NCI-H1694 treated with DMSO at 0.1 percent for 48 hours (cell line): Measurements from ENCODE around the gene TYRO3.
"Not testable (repeated sequence)": the region's sequence is repeated elsewhere in the genome, so short reads cannot be mapped to it uniquely, and the experiment has no call there.

Experiments used
- DNase-seq: peaks from one replicate; lab custom pipeline; 2025; lab: John Stamatoyannopoulos, UW

Gene TYRO3

DNA sequence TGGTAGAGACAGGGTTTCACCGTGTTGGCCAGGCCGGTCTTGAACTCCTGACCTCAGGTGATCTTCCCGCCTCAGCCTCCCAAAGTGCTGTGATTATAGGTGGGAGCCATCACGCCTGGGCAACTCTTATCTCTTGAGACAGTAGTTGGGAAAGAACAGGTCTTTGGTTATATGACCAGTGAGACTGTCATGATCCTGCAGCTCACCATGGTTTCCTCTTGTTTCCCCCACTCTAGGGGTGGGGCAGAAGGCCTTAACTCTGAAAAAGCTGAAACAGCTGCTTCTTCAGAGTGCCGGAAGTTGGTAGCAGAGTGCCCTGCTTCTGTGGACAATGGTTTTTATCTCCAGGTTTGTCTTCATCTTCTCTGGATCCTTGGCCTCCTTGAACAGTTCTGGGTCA is 4.7 kb upstream of the TYRO3 start:
- DNase-seq: no peak

DNA sequence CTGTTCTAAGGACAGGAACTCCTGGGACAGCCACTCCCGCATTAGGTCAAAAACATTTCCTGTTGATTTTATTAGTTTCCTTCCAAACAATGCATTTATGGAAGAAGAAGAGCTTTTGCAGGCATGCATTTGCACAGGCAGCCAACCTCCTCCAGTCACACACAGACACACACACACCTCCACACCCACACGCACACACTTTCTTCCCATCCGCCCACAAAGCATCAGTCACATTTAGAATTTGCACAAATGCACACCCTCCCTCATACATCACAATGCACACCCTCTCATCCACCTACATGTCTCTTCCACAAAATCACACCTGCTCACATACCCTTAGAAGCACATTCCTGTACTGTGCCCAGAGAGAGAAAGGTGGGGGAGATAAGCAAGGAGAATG is 4.1 kb upstream of the TYRO3 start:
- no peak for DNase-seq

- DNase-seq: no peak
Measured at GRCh38 chr15:41556677-41557076, 2.3 kb upstream of the TYRO3 start.

DNA sequence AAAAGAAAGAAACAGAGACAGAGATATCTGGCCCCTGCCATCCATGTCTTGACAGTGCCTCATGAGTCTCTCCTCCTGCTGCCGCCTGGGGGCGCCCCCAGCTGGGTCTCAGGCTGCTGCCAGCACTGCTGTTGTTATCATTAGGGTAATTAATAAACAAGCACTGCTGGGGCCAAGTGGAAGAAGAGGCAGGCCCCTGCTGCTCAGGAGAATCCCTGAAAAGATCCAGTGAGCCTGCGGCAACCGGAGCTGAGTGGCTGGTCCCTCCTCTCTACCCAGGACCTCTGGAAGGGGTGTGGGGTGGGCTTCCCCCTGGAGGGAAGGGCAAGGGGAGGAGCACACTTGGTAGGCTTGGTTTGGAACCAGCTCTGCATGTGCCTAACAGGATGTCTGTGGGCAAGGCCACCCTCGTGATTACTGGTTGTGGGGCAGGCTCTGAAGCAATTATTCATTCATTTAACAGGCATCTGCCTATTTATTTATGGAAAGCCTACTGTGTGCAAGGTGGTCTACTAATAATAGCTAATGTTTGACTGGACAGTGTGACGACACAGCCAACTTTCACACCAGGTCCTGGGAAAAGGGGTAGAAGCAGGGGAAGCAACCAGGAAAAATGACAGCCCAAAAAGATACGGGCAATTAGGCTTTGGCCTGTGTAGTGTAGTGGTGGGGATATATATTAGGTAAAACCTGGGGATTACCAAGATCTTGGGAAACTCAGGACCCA is 1.2 kb upstream of the TYRO3 start:
- peak; percentile 65 for DNase-seq

GRCh38 chr15:41559239-41559782 is 299 bp downstream of the TYRO3 start:
- no peak for DNase-seq

DNA sequence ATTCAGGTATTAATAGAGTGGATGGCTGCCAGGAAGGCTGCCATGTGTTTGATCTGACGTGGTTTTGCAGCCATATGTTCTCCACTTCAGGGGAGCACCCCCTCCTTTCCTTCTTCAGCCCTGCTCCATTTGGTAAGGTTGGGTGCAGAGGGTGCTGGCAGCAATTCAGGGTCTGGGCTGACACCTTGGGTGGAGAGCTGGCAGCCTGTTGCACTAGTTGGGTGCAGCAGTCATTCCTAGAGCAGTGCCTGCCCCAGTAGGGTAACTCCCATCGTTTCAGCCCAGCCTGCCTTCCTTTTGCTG is 1.5 kb downstream of the TYRO3 start:
- peak; percentile 30 for DNase-seq

GRCh38 chr15:41561104-41561776 is 2.2 kb downstream of the TYRO3 start:
- DNase-seq: no peak

GRCh38 chr15:41561777-41562145 is 2.7 kb downstream of the TYRO3 start:
- DNase-seq: no peak

GRCh38 chr15:41562244-41562643 is 3.2 kb downstream of the TYRO3 start:
- no peak for DNase-seq

DNA sequence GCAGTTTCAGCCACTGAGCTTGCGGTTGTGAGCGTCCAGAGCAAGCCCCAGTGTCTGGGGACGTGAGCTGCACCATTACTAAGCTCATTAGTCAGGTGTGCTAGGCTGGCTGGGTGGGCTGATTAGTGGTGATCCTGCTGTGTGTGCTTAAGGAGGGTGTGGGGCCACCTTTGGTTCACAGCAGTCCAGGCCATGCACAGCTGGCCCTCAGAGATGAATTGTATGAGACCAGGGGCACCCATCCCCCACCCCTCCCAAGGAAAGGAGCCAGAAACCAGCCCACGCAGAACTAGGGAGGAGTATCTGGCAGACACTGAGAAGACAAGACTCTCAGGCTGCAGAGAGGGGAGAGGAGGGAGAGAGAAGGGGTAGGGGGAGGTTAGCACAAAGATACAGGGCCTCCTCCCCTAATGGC is 3.8 kb downstream of the TYRO3 start:
- DNase-seq: no peak

- DNase-seq: no peak
Measured at GRCh38 chr15:41564286-41564959, 5.4 kb downstream of the TYRO3 start.

GRCh38 chr15:41564960-41565502 is 6.0 kb downstream of the TYRO3 start:
- DNase-seq: no peak

DNA sequence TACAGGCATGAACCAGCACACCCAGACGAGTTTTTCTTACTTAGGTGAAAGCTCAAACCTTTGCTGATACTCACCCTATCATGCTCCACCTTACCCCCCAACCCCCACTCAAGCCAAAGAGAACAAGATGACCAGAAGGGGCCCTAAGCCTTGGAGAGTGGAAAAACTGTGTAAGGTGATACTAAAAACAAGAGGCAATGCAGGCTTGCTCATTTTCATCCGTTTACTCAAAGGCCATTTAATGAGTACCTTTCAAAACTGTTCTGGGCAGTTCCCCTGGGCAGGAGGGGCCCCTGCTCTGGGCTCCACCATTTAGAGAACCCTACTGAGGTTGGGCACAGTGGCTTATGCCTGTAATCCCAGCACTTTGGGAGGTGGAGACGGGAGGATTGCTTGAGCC is 6.7 kb downstream of the TYRO3 start:
- DNase-seq: no peak

DNA sequence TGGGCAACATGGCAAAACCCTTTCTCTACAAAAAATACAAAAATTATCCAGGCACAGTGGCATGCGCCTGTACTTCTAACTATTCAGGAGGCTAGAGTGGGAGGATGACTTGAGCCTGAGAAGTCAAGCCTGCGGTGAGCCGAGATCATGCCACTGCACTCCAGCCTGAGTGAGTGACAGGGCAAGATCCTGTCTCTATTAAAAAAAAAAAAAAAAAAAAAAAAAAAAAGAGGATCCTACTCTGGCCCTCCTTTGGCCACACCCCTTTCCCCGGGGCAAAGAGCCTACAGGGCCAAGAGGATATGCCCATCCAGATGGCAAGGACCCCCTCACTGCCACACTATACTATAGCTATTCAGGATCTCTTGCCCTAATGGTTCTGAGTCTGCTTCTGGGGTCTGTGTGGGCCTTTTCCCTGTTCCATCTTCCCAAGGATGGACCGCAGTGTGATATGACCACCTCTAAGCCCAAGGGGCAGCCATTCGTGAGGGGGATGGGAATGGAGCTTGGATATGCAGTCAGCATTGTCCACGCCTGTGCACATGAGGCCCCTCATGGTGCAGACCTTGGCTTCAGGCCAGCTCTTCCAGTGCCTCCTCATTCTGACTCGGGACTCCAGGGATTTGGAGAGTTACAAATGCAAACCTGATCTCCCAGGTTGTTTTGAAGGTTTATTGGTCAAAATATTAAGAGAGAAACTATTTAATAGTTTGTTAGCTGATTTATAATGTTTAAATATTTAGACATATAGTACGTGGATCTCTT is 7.3 kb downstream of the TYRO3 start:
- no peak for DNase-seq

DNA sequence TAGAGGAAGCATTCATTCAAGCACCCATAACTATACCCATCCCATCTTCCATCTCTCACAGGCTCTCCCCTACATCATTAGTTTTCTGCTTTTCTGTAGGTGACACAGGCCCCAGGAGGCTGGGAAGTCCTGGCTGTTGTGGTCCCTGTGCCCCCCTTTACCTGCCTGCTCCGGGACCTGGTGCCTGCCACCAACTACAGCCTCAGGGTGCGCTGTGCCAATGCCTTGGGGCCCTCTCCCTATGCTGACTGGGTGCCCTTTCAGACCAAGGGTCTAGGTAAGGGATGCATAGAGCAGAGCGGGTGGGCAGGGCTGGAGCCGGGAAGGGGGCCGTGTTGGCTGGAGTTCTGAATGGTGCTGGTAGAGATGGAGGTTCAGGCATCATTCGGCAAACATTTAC is 8.2 kb downstream of the TYRO3 start:
- no peak for DNase-seq

DNA sequence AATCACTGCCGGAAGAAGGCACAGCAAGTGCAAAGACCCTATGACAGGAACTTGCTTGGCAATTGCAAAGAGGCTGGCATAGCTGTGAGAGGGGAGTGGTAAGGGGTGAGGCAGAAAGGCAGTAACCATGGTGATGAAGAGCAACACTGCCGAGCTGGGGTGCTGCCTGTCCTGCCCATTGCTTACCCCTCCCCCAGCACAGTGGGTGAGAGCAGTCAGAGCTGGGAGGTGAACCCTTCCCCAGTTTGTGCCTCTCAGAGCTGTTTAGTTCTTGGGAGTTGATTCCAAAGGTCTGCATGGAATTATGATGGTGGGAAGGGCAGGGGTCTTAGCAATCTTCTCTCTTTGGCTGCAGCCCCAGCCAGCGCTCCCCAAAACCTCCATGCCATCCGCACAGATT is 8.8 kb downstream of the TYRO3 start:
- no peak for DNase-seq

DNA sequence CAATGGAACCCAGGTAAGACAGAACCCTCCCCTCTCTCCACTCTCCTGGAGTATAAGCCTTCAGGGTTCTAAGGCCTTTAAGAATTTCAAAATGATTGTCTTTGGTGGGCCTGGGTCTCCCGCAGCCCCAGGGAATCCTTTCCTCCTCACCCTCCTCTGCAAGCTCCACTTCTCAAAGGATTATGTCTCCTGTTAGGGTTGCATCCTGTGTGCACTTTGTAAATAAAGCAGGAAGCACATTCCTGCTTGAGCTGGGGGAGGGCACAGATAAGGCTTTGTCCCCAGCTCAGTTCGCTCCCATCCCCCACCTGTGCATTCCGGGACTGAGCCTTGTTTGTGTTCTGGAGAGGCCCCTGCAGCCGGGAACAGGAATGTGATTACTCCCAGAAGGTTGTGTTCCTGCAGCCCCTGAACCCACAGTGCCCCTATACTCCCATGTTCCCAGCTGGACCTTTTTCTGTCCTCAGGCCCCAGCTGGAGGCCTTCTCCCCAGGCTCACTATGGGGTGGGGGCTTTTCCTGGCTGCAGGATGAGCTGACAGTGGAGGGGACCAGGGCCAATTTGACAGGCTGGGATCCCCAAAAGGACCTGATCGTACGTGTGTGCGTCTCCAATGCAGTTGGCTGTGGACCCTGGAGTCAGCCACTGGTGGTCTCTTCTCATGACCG is 9.5 kb downstream of the TYRO3 start:
- DNase-seq: no peak

DNA sequence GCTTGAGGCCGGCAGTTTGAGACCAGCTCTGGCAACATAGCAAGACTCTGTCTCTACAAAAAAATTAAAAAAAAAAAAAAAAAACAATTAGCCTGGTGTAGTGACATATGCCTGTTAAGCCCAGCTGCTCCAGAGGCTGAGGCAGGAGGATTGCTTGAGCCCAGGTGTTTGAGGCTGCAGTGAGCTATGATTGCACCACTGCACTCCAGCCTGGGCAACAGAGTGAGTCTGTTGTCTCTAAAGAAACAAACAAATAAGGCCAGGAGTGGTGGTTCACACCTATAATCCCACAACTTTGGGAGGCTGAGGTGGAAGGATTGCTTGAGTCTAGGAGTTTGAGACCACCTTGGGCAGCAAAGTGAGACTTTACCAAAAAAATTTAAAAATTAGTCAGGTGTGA is 10.2 kb downstream of the TYRO3 start:
- not testable (repeated sequence) for DNase-seq

GRCh38 chr15:41570764-41571163 is 11.8 kb downstream of the TYRO3 start:
- DNase-seq: no peak

DNA sequence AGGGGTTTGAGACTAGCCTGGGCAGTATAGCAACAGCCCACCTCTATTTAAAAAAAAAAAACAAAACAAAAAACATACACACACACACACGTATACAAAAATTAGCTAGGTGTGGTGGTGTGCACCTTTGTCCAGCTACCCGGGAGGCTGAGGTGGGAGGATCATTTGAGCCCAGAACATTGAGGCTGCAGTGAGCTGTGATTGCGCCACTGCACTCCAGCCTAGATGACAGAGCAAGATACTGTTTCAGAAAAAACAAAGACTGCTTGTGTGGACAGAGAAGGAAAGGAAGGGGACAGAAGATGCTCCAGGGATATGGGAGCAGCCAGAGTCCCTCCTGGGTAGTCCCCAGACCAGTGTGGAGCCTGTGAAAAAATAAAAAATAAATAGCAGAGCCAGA is 12.9 kb downstream of the TYRO3 start:
- DNase-seq: no peak

GRCh38 chr15:41572866-41573265 is 13.9 kb downstream of the TYRO3 start:
- no peak for DNase-seq

GRCh38 chr15:41573396-41573795 is 14.4 kb downstream of the TYRO3 start:
- DNase-seq: no peak
